ENCODE measurements around the gene GPR45.
A peak's percentile ranks its signal among the peaks of the same experiment; 100 is the strongest.

The GPR45 gene

DNA sequence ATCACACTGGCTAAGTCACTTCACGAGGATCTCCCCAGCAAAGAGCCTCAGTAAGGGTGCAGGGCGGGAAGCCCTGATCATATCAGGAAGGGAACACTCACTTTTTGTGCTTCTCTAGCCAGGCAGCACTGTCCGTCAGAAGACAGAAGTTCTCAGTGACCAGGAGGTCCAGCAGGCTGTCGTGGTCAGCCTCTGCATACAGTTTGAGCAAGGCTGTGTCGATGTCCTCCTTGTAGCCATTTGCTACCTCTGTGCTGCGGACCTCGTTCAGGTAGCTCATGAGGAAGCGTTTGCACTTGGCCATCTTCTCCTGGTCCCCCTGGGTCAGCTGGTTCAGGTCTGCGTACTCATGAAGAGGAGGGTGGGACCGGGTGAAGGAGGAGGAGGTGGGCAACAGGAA is 38.7 kb downstream of the GPR45 start:
- no peak for DNase-seq (ENCODE audit: low read depth)
- TF ChIP-seq, protein P1, sequence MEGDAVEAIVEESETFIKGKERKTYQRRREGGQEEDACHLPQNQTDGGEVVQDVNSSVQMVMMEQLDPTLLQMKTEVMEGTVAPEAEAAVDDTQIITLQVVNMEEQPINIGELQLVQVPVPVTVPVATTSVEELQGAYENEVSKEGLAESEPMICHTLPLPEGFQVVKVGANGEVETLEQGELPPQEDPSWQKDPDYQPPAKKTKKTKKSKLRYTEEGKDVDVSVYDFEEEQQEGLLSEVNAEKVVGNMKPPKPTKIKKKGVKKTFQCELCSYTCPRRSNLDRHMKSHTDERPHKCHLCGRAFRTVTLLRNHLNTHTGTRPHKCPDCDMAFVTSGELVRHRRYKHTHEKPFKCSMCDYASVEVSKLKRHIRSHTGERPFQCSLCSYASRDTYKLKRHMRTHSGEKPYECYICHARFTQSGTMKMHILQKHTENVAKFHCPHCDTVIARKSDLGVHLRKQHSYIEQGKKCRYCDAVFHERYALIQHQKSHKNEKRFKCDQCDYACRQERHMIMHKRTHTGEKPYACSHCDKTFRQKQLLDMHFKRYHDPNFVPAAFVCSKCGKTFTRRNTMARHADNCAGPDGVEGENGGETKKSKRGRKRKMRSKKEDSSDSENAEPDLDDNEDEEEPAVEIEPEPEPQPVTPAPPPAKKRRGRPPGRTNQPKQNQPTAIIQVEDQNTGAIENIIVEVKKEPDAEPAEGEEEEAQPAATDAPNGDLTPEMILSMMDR (IDR thresholded peaks at IDR 0.05; ENCODE audit: insufficient read depth, low read depth, low read length, missing control alignments), result no peak
- H3K4me3 ChIP-seq (ENCODE audit: low read depth, low read length), result no peak overlapping the region

- TF ChIP-seq, protein P1 (IDR thresholded peaks at IDR 0.05; ENCODE audit: insufficient read depth, low read depth, low read length, missing control alignments), result no peak
- H3K4me3 ChIP-seq (ENCODE audit: low read depth, low read length), result no peak overlapping the region
Measured at GRCh38 chr2:105283532-105283931, 42.0 kb downstream of the GPR45 start.

DNA sequence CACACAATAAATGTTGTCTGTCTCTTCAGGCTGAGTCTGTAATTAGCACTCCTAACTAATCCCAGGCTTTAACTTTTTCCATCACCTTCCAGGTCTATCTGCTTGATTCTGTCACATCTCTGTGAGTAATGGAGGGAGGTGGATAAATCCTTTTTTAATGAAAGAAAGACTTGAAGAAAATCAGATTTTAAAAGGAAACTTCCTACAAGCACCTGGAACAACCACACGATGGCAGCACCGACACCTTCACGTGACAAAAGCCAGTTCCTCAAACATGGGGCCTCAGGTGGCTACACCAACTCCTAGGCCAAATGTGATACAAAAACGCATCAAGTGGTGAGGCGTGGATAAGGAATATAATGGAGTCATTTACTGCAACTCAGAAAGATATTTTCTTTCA is 46.1 kb downstream of the GPR45 start:
- TF ChIP-seq, protein P1 (IDR thresholded peaks at IDR 0.05; ENCODE audit: insufficient read depth, low read depth, low read length, missing control alignments), result peak; percentile 52
- no peak overlapping the region for H3K4me3 ChIP-seq (ENCODE audit: low read depth, low read length)
- peak; percentile 61 for DNase-seq (ENCODE audit: low read depth)

More at GRCh38 chr2:105283532-105283931, 42.0 kb downstream of the GPR45 start:
- no peak for DNase-seq (ENCODE audit: low read depth)

- TF ChIP-seq, protein P1 (IDR thresholded peaks at IDR 0.05; ENCODE audit: insufficient read depth, low read depth, low read length, missing control alignments), result no peak
- H3K4me3 ChIP-seq (ENCODE audit: low read depth, low read length), result no peak overlapping the region
- DNase-seq (ENCODE audit: low read depth), result no peak
Measured at GRCh38 chr2:105288133-105288532, 46.6 kb downstream of the GPR45 start.

DNA sequence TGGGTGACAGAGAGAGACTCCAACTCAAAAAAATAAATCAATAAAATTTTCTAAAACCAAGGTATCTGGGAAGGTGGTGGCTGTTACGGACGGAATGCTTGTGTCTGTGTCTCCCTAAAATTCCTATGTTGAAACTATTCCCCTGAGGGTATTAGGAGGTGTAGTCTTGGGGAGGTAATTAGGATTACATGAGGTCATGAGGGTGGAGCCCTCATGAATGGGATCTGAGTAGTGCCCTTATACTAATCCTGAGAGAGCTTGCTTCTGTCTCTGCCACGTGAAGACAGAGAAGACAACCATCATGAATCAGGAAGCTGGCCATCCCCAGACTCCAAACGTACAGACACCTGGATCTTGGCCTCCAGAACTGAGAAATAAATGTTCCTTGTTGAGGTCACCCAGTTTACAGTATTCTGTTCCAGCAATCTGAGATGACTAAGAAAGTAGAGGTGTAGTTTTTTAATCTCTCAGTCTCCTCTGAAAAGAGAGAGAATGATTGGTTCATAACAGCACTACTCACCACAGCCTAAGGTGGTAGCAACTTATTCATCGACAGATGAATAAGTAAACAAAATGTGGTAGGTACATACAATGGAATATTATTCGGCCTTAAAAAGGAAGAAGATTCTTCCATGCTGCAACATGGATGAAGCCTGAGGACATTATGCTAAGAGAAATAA is 49.6 kb downstream of the GPR45 start:
- TF ChIP-seq, protein P1 (IDR thresholded peaks at IDR 0.05; ENCODE audit: insufficient read depth, low read depth, low read length, missing control alignments), result no peak
- no peak for DNase-seq (ENCODE audit: low read depth)
- H3K4me3 ChIP-seq (ENCODE audit: low read depth, low read length), result no peak overlapping the region

- no peak for DNase-seq (ENCODE audit: low read depth)
- TF ChIP-seq, protein P1 (IDR thresholded peaks at IDR 0.05; ENCODE audit: insufficient read depth, low read depth, low read length, missing control alignments), result no peak
- H3K4me3 ChIP-seq (ENCODE audit: low read depth, low read length), result no peak overlapping the region
Measured at GRCh38 chr2:105291981-105292380, 50.4 kb downstream of the GPR45 start.

Measured in GM12865 (cell line).